Body of pancreas (tissue), 4 donors: ENCODE results near the gene RINL. TPM values are rescaled to one million over a fixed set of nuclear protein-coding genes. Genes with fewer than 3 reads are reported as not detected.
"Not testable (repeated sequence)": the region's sequence is repeated elsewhere in the genome, so short reads cannot be mapped to it uniquely, and the experiment has no call there.

ENCODE experiments used
- ATAC-seq: fragments of 150-250 bp; one replicate; pipeline ENCODE4 v1.9.1; 2016
- DNase-seq, 4 donors: peaks; one replicate each; pipeline ENCODE4 v3.0.0-alpha.2; 2019
- H3K27ac ChIP-seq, 4 donors: fragments of 200-600 bp; sonication (generic); 1 replicate in 3 of 4; 2 replicates in 1 of 4; pipeline versions ENCODE4 v1.5.1 to v1.6.1; 2016 to 2019; ENCODE audit warnings: mild to moderate bottlenecking in 1 of 4, mixed read lengths in 1 of 4, moderate library complexity in 1 of 4
- H3K27me3 ChIP-seq, 2 donors: fragments of 200-600 bp; sonication (generic); one replicate each; pipeline ENCODE4 v1.6.0; 2016; ENCODE audit warnings: mild to moderate bottlenecking in 1 of 2
- H3K36me3 ChIP-seq, 2 donors: fragments of 200-600 bp; sonication (generic); replicated peaks in 1 of 2; 2 replicates each; pipeline ENCODE4 v1.5.1; 2016; ENCODE audit warnings: low read depth in 2 of 2; ENCODE audit not compliant: insufficient read depth in 1 of 2
- H3K4me1 ChIP-seq: fragments of 200-600 bp; sonication (generic); one replicate; pipeline ENCODE4 v1.6.0; 2016
- H3K4me3 ChIP-seq, 2 donors: fragments of 200-600 bp; sonication (generic); 1 replicate in 1 of 2; 2 replicates in 1 of 2; pipeline ENCODE4 v1.5.1; 2016 to 2019
- H3K9me3 ChIP-seq, 3 donors: fragments of 200-600 bp; sonication (generic); 1 replicate in 2 of 3; 2 replicates in 1 of 3; pipeline ENCODE4 v1.5.1; 2016
- POLR2A ChIP-seq, 3 donors: fragments of 450-650 bp; IDR thresholded peaks; one replicate each; pipeline ENCODE4 v1.6.1; 2016; ENCODE audit warnings: antibody characterized with exemption in 3 of 3, mild to moderate bottlenecking in 2 of 3
- WGBS, 2 donors: methylation state at CpG; one replicate each; pipeline ENCODE4 v1.1.5; 2017; 5-methylcytosine and 5-hydroxymethylcytosine counted together
- intact Hi-C: fragments of 100-400 bp; cut with DNase I; formaldehyde crosslinking; loops from one replicate; pipeline ENCODE4 v1.15.1; 2023
- total RNA-seq, 2 donors: library from RNA; depleted of rRNA; stranded (reverse); fragments of >200 nt; gene quantifications; one replicate each; pipeline ENCODE4 v1.1.0, GENCODE V29; 2016
- TF ChIP-seq, protein P1 (sequence below), 7 experiments: fragments of 450-650 bp in 4 of 7; fragments of 200-600 bp in 3 of 7; sonication (generic) in 3 of 7; IDR thresholded peaks; one replicate each; pipeline ENCODE4 v1.5.1; 2016 to 2019; ENCODE audit warnings: antibody characterized with exemption in 7 of 7

The RINL gene
- total RNA-seq, 2 donors from 2014 or later = 6.9 to 13.7 TPM

- TF ChIP-seq, protein P1, sequence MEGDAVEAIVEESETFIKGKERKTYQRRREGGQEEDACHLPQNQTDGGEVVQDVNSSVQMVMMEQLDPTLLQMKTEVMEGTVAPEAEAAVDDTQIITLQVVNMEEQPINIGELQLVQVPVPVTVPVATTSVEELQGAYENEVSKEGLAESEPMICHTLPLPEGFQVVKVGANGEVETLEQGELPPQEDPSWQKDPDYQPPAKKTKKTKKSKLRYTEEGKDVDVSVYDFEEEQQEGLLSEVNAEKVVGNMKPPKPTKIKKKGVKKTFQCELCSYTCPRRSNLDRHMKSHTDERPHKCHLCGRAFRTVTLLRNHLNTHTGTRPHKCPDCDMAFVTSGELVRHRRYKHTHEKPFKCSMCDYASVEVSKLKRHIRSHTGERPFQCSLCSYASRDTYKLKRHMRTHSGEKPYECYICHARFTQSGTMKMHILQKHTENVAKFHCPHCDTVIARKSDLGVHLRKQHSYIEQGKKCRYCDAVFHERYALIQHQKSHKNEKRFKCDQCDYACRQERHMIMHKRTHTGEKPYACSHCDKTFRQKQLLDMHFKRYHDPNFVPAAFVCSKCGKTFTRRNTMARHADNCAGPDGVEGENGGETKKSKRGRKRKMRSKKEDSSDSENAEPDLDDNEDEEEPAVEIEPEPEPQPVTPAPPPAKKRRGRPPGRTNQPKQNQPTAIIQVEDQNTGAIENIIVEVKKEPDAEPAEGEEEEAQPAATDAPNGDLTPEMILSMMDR (IDR thresholded peaks at IDR 0.05) = no peak
- no peak for TF ChIP-seq POLR2A (IDR thresholded peaks at IDR 0.05)
- Histone ChIP-seq H3K27me3 (no peaks in the 10 kb centered on the region), H3K9me3 (no peaks in the 10 kb centered on the region), H3K27ac (peak overlapping the region; percentile 41 to 88 (median 76)), H3K4me3 (no peak overlapping the region), H3K36me3 (no peaks in the 10 kb centered on the region), H3K4me1 (peaks cover 31% of the 10 kb centered on the region)
- WGBS, 2 donors = 37 to 40% methylated on average over 10 of the region's 10 CpGs
- peak; percentile 88 for ATAC-seq
- peak; percentile 55 to 85 (median 75) for DNase-seq
- intact Hi-C loops = no loop called here
Measured at GRCh38 chr19:38862321-38863059, 15.6 kb downstream of the RINL start.

DNA sequence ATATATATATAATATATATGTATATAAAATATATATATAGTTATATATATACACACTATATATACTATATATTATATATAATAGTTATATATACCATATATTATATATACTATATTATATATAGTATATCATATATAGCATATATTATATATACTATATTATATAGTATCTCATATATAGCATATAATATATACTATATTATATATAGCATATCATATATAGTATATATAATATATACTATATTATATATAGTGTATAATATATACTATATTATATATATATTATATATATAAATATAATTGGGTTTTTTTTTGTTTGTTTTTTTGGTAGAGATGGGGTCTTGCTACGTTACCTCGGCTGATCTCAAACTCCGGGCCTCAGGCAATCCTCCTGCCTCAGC, 16.7 kb downstream of the RINL start:
- Histone ChIP-seq H3K4me3 (no peak overlapping the region), H3K4me1 (peaks cover 31% of the 10 kb centered on the region), H3K9me3 (no peaks in the 10 kb centered on the region), H3K36me3 (no peaks in the 10 kb centered on the region), H3K27ac (peak overlapping the region in 3 of 4 donors; percentile 73 to 88 (median 78)), H3K27me3 (no peaks in the 10 kb centered on the region)
- 93 to 95% methylated on average over 3 of the region's 3 CpGs for WGBS, 2 donors
- ATAC-seq (no peak), DNase-seq (no peak)
- TF ChIP-seq, protein P1 (IDR thresholded peaks at IDR 0.05) = no peak
- TF ChIP-seq POLR2A (IDR thresholded peaks at IDR 0.05) = no peak
- intact Hi-C loops = no loop called here

- H3K4me3 ChIP-seq, H3K27ac ChIP-seq, ATAC-seq, H3K9me3 ChIP-seq, intact Hi-C loops, H3K27me3 ChIP-seq, DNase-seq, H3K36me3 ChIP-seq: not testable (repeated sequence)
- peaks cover 24% of the 10 kb centered on the region for H3K4me1 ChIP-seq
- 76 to 77% methylated on average over 21 of the region's 21 CpGs for WGBS, 2 donors
Measured at GRCh38 chr19:38859631-38860204, 18.4 kb downstream of the RINL start.

GRCh38 chr19:38856813-38857212, 21.3 kb downstream of the RINL start:
- DNase-seq (no peak), ATAC-seq (no peak)
- Histone ChIP-seq H3K4me1 (peaks cover 10% of the 10 kb centered on the region), H3K36me3 (no peaks in the 10 kb centered on the region), H3K9me3 (no peaks in the 10 kb centered on the region), H3K4me3 (no peak overlapping the region), H3K27me3 (no peaks in the 10 kb centered on the region), H3K27ac (peak overlapping the region in 1 of 4 donors; percentile 28)
- no peak for TF ChIP-seq POLR2A (IDR thresholded peaks at IDR 0.05)
- TF ChIP-seq, protein P1 (IDR thresholded peaks at IDR 0.05) = no peak
- intact Hi-C loops = no loop called here
- 88 to 91% methylated on average over 3 of the region's 3 CpGs for WGBS, 2 donors

DNA sequence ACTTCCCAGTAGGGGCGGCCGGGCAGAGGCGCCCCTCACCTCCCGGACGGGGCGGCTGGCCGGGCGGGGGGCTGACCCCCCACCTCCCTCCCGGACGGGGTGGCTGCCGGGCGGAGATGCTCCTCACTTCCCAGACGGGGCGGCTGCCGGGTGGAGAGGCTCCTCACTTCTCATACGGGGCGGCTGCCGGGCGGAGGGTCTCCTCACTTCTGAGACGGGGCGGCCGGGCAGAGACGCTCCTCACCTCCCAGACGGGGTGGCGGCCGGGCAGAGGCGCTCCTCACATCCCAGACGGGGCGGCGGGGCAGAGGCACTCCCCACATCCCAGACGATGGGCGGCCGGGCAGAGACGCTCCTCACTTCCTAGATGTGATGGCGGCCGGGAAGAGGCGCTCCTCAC, 22.3 kb downstream of the RINL start:
- ATAC-seq, DNase-seq, H3K36me3 ChIP-seq, H3K27ac ChIP-seq, H3K27me3 ChIP-seq, H3K9me3 ChIP-seq, H3K4me3 ChIP-seq, intact Hi-C loops: not testable (repeated sequence)
- peaks cover 16% of the 10 kb centered on the region for H3K4me1 ChIP-seq
- WGBS, 2 donors = 95 to 98% methylated on average over 7 to 11 of the region's 37 CpGs

GRCh38 chr19:38854961-38855360, 23.1 kb downstream of the RINL start:
- H3K4me3 ChIP-seq, H3K27ac ChIP-seq, DNase-seq, ATAC-seq, intact Hi-C loops, H3K36me3 ChIP-seq, H3K9me3 ChIP-seq, H3K27me3 ChIP-seq: not testable (repeated sequence)
- H3K4me1 ChIP-seq = peaks cover 17% of the 10 kb centered on the region
- WGBS, 2 donors = 80 to 81% methylated on average over 3 of the region's 3 CpGs
